ENCODE results near the gene FCN3. TPM values are rescaled to one million over a fixed set of nuclear protein-coding genes. Genes with fewer than 3 reads are reported as not detected.

FCN3 gene
- total RNA-seq, 2 experiments from 2014 or later, result not detected

DNA sequence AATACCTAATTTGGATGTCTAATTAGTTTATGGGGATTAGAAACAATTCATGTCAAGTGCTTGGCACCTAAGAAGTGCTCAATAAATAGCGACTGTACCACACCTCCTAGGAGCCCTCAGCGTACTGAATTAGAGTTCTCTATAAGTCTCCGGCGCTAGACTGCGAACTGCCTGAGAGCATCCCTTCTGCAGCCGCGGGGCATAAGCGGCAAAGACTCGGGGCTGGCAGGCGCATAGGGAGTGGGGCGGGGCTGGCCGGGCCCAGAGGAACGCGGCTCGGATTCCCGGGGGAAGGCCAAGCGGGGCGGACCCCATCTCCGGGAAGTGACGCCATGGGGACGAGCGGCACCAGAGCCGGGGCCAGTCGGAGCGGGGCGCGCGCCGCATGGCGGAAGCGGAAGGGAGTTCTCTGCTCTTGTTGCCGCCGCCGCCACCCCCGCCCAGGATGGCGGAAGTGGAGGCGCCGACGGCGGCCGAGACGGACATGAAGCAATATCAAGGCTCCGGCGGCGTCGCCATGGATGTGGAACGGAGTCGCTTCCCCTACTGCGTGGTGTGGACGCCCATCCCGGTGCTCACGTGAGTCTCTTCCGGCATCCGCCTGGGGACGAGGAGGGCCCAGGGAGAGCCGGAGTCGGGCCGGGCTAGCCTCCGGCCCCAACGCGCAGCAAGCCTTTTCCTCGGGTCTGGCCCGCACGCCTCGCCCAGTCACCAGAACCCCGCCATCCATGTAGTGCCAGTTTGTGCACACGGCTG, 52.6 kb downstream of the FCN3 start, which contains the start of gene TMEM222:
Gene TMEM222 (plus strand): TSS at position 351 of the 756 bp plus-strand sequence. CDS start 35 bp downstream, at position 386.
- peaks cover 41% of the 10 kb centered on the region for H3K4me1 Mint-ChIP-seq
- intact Hi-C loops (cut with DNase I, micrococcal nuclease), result loop anchor here (1.0 to 10.0 kb wide), 14 partner anchors 19 to 1320 kb away; partner anchors contain the start of genes AHDC1 (in 2 of the 2), FAM76A (in 1 of the 2), GPR3 (in 1 of the 2) and MAP3K6 (in 1 of the 2)
- H3K4me3 Mint-ChIP-seq, result peak within 1 kb of the TSS; percentile 94
- ATAC-seq (peak; percentile 98), DNase-seq (peak; percentile 99)
- no peaks in the 10 kb centered on the region for H3K9me3 Mint-ChIP-seq (ENCODE audit: low read depth)
- H3K27ac Mint-ChIP-seq, result peak within 1 kb of the TSS; percentile 90
- H3K27me3 Mint-ChIP-seq, result no peaks in the 10 kb centered on the region
- ChIA-PET CTCF (interaction anchor here (1.0 to 2.7 kb wide), 5 partner anchors 11 to 73 kb away, joined by 3 to 23 read pairs (median 8); no protein-coding TSS in a partner anchor), POLR2A (no interaction called here)
- H3K36me3 Mint-ChIP-seq (ENCODE audit: low read depth), result peaks cover 27% of the 10 kb centered on the region

Other genes starting within 250 kb of the FCN3 start
- 10 to 100 TPM; 15.6 to 20.4 TPM for gene SLC9A1, start 219.7 kb downstream of the FCN3 start, total RNA-seq
- gene WDTC1, start 140.2 kb downstream of the FCN3 start, total RNA-seq, result 10 to 100 TPM; 19.3 to 21.9 TPM
- 10 to 100 TPM; 27.5 to 31.2 TPM for gene TMEM222, start 52.7 kb downstream of the FCN3 start, total RNA-seq
- 10 to 100 TPM; 21.4 to 26.1 TPM for gene SYTL1, start 32.8 kb downstream of the FCN3 start, total RNA-seq
- 1 to 10 TPM; 6.5 to 8.8 TPM for gene MAP3K6, start 7.9 kb downstream of the FCN3 start, total RNA-seq
- gene CD164L2, start 8.5 kb upstream of the FCN3 start, total RNA-seq, result not detected
- 1 to 10 TPM; 1.1 to 1.3 TPM for gene GPR3, start 17.8 kb upstream of the FCN3 start, total RNA-seq
- gene WASF2, start 115.3 kb upstream of the FCN3 start, total RNA-seq, result 100 to 1,000 TPM; 104 to 132 TPM
- 10 to 100 TPM; 10.3 to 12.1 TPM for gene AHDC1, start 229.3 kb upstream of the FCN3 start, total RNA-seq